Hippocampal formation (tissue), 2 donors: ENCODE results near the gene ROPN1L.

Experiments used
- DNase-seq, 2 donors: peaks; one replicate each; lab custom pipeline; 2025; lab: John Stamatoyannopoulos, UW

ROPN1L gene

DNA sequence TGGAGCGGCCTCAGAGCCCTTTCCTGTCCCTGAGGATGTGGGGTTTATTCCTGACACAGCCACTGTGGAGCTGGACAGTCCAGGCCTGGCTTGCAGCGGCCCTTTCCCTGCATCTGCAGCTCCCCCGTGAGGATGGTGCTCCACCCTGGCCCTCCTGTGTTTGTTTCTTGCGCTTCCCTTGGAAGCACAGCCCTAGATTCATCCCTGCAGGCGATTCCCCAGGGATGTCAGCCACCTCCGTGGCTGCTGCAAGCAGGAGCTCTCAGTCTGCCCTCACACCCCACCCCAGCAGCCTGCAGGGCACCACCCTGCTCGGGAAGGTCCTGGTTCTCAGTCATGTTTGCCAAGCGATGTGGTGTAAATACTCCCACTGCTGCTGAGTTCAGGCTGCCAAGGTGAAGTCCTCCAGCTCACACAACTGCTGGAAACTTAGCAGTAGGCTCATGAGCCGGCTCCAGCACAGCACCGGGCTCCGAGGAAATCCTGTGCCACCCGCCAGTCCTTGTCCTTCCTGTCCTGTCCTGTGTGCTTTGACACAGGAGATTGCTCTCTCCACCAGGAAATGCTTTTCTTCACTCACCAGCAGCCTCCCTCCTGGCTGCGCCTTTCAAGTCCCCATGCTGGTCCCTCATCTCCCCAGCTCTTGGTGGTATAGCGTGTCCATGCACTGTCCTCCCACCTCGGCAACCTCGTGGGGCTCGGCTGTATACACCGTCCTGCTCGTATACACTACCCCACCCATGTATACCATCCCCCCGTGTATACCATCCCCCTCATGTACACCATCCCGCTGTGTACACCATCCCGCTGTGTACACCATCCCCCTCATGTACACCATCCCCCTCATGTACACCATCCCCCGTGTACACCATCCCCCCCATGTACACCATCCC, 16.2 kb downstream of the ROPN1L start:
- DNase-seq = no peak

GRCh38 chr5:10459080-10460055, 17.7 kb downstream of the ROPN1L start:
- no peak for DNase-seq

- DNase-seq = peak; percentile 46 to 54
These were observed 18.7 kb downstream of the ROPN1L start for GRCh38 chr5:10460252-10460906.

- no peak for DNase-seq
These were observed 19.4 kb downstream of the ROPN1L start for GRCh38 chr5:10461041-10461440.

DNA sequence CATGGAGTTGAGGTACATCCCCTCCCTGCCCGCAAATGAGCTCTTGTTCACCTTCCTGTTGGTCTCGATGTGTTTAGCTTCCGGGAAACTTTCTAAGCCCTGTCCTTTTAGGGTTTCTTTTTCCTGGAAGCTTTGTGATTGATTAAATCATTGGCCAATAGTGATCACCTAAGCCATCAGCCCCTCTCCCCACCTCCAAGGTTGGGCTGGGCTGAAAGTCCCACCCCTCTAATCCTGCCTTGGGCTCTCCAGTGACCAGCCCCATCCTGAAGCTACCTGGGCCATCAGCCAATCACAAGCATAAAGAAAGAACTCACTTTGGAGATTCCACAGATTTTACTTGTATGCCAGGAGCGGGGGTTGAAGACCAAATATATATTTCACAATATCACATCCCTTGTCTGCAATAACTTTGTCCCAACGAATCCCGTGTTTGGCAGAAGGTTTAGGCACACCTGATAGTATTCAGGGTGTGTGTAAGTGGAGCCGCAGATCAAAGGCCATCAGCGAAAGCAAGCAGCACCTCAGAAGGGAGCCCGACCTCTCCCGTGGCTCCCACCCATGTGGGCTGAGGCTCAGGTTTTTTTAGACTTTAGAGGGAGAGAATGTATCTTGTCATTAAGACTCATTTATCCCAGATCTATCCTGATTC, 20.4 kb downstream of the ROPN1L start:
- no peak for DNase-seq

DNA sequence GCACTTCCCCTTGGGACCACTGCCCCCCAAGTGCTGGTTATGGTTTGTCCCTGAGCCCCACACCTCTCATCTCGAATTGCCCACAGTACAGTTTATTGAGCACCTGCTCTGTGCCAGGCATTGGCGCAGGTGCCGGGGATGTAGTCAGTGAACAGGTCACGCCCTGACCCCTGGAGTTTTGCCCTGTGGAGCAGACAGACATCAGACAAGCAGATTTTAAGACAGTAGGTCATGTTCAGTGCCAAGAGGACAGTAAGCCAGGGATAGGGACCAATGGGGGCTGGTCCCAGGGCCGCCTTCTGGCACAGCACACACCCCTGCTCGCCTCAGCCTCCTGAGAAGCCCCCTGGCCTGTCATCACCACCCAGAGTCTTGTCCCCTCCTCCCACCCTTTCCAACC, 21.9 kb downstream of the ROPN1L start:
- no peak for DNase-seq

GRCh38 chr5:10464173-10464572, 22.5 kb downstream of the ROPN1L start:
- no peak for DNase-seq

GRCh38 chr5:10465726-10466125, 24.0 kb downstream of the ROPN1L start:
- DNase-seq = no peak

- DNase-seq = no peak
These were observed 24.9 kb downstream of the ROPN1L start for GRCh38 chr5:10466446-10467073.

DNA sequence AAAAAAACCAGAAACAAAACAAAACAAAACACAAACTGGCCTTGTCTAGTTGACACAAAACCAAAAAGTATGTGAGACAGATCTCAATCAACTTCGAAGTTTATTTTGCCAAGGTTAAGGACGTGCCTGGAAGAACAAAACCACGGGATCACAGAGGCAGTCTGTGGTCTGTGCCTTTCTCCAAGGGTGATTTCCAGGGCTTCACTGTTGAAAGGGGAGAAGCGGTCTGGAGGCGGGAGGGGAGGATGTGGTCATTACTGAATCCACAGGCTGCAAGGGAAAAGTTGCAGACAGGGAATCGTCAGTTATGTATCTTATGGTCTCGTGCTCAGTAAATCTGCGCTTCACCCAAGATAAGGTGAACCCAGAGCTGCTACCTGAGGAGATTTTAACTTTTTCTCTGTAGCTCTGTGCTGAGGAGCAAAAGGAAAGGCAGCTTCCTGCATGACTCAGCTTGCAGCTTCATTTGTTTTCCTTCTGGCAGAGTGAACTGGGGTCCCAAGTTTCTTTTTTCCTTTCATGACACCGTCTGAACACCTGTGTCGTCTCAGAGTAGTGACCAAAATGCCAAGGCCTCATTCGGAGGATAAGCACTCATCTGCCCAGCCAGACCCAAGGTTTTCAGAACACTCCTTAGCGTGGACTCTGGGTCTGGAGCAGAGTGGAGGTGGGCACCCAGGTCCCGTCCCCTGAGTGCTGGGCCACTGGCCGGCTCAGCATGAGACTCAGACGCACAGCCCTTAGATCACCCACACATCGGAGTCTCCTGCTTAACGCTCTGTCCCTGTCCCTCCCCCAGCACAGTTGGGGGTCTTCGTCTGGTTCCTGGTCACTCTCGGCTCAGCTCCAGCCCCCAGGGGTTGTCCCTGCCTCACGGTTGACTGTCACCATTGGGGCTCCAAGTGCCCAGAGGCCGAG, 25.9 kb downstream of the ROPN1L start:
- no peak for DNase-seq

DNA sequence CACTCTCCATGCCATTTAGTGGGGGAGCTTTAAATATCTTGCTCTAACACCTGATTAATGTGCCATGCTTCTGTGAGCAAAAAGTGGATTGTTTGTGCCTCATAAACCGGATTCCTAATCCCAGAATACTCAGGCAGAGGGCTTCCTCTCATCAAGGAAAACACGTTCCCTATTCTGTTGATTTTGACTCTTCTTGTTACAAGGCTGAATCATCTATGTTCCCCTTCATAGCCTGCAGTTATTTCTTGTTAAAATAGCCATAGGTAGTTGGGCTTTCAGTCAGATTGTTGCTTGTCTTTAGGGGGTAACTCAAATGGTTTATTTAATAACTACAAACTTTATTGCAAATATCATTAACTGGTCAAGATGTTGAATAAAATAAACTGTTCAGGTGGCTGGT, 26.6 kb downstream of the ROPN1L start:
- DNase-seq = no peak

GRCh38 chr5:10469253-10470050, 27.8 kb downstream of the ROPN1L start:
- no peak for DNase-seq

DNA sequence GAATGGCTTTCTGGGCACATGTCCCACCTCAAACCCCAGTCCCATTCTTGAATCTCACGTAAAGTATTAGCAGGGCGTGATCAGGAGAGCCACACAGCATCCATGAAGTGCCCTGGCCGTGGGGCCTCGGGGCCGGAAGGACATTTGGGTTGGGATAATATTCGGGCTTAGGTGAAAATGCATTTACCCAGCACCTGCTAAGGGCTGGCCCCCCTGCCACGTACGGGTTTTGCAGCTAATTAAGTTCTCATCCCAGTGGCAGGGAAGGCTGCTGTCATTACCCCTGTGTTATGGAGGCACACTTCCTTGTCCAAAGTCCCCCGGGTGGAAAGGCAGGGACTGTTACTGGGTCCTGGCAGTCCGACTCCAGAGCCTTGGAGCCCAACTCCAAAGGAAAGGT, 29.0 kb downstream of the ROPN1L start:
- no peak for DNase-seq

DNA sequence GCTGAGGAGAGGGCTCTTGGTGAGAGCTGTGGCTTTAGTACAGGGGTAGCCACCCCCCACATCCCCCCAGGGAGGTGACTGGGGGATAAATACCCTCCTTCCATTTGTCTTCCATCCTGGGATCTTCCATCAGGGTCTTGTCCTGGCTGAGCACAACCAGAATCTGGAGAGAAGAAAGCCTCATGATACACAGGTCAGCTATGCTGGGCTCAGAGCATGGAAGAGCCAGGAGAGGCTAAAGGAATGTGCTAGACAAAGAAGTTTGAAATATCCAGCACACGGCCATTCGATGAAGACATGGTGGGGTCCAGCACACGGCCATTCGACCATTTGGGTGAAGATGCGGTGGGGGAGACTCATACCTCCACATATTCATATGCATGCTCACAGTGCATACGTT, 30.0 kb downstream of the ROPN1L start:
- DNase-seq = no peak

DNA sequence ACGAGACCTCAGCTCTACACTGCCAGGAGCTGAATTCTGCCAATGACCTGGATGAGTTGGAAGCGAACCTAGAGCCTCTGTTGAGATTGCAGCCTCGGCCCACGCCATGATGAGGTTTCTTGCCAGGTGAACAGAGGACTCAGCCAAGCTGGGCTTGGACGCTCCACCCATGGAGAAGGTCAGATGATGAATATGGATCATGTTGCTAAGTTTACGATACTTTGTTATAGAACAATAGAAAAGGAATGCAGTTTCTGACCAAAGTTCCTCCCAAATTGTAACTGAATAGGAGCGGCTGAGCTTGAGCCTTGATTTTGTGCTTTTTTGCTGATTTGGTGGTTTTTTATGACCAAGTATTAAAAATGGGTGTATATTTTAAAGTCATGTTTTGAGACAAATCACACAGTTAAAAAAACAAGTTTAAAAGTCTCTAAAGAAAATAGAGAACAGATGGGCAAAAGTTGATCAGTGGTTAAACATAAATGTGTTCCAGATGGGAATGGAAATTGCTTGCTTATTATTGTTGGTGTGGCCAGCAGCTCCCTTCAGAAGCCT, 32.9 kb downstream of the ROPN1L start:
- no peak for DNase-seq

DNA sequence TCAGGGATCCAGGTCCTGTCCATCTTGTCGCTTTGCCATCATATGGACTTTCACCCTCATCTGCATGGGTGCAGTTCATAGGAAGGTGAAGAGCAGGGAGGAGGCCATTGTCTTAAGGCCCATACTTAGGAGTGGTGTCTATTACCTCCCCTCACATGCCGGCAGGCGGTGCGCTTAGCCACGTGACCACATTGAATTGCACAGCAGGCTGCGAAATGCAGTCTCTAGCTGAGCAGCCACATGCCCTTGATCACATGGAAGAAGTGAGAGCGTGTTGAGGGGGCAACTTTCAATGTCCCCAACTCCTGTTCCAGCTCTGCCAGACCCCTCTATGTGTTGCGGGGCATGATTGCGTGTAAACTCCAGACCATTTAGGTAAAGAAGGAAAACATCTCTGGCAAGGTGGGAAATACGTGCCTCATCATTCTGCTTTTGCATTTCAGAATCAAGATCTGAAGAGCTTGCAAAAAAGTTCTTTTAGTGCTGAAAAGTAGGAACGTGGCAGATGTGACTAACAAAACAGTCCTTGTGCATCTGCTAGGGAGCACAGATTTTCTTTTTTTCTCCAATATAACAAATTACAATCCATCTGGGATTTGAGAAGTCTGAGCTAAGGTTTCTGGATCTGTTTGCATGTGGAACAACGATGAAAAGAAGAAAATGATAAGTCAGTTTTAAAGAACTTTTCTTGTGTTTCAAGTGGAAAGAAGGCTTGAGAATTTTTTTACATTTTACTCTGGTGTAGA, 34.4 kb downstream of the ROPN1L start:
- peak in 1 of 2 donors; percentile 12 for DNase-seq

DNA sequence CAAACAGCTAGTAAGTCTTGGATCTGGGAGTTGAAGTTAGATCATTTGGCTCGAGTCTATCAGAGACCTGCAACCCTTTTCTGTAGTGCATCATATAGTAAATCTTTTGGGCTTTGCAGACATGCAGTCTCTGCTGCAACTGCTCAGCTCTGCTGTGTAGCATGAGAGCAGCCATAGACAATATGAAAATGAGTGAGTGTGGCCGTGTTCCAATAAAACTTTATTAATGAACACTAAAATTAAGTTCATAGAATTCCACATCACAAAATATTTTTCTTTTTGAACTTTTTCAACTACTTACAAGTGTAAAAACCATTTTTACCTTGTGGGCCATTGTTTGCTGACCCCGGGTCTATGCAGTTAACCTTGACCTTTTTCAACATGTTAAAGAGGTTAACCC, 35.2 kb downstream of the ROPN1L start:
- DNase-seq = no peak

DNA sequence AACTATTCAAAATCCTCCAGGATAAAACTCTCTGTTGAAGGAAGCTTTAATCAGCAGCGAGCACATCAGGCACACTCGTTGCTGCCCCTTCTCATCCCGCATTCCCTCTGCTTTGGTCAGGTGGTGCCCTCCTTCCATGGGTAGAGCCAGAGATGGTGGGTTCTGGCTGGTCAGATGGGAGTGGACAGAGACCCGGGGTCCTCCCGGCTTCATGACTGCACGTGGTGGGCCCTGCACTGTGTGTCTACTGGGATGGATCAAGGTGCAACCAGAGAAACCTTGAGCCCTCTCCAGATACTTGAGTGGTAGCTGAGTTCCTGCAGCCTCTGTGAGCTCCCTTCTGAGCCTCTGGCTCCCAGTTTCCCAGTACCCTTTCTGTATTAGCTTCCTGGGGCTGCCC, 36.3 kb downstream of the ROPN1L start:
- no peak for DNase-seq
